Renal pelvis (tissue), 4 donors: ENCODE results near the gene HSPB7. TPM values are rescaled to one million over a fixed set of nuclear protein-coding genes. Genes with fewer than 3 reads are reported as not detected.
"Not testable (repeated sequence)": the region's sequence is repeated elsewhere in the genome, so short reads cannot be mapped to it uniquely, and the experiment has no call there.

Source experiments
- DNase-seq: peaks from one replicate; pipeline ENCODE4 v3.0.0-alpha.2; 2013
- polyA plus RNA-seq, 3 donors: library from polyadenylated mRNA; unstranded; fragments of 120-200 nt; gene quantifications; one replicate each; pipeline ENCODE4 v1.2.1, GENCODE V29; 2013; ENCODE audit not compliant: insufficient read length in 3 of 3

Gene HSPB7
- polyA plus RNA-seq, 3 donors, result 3.0 to 6.1 (median 4.9) TPM

GRCh38 chr1:16026723-16027484, 9.1 kb upstream of the HSPB7 start:
- peak; percentile 62 for DNase-seq

DNA sequence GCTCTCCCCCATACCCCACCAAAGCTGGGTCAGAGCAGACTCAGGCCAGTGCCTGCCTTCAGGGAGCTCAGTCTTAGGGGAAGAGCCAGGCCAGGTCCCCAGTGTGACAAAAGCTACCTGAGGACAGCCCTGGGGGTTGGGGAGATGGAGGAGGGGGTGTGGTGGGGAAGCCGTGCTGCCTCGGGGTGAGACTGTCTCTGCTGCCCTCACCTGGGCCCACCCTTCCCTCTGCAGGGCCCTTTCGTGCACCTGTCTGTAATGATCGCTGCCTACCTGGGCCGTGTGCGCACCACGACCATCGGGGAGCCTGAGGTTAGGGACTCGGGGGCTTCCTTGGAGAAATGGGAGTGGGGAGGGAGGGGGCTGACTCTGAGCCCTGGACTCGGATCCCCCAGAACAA, 8.5 kb upstream of the HSPB7 start:
- DNase-seq, result not testable (repeated sequence)

DNA sequence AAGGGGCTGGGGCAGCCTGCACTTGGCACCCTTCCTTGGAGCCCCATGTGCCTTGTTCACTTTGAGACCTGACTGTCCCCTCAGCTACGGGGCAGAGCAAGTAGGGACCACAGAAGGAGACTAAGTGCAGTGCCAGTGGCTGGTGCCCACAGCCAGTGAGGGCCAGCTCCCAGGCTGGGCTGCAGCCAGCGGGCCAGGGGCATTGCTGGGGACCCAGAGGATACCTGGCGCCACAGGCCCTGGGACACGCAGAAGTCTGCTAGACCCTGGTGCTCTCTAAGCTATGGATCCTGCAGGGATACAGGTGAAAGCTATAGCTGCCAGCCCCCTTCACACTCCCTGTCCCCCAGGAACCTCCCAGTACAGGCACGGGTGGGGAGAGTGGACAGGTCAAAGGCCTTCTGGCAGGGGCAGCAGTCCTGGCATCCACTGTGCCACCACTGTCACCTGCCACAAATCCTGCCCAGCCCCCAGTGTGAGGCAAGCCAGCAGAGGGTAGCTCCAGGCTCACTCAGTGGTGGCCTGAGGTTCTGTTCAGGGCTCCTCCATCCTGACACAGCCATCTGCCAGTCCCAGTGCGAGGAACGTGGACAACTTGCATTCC, 5.3 kb upstream of the HSPB7 start:
- no peak for DNase-seq

- no peak for DNase-seq
Measured at GRCh38 chr1:16022393-16022792, 4.5 kb upstream of the HSPB7 start.

DNA sequence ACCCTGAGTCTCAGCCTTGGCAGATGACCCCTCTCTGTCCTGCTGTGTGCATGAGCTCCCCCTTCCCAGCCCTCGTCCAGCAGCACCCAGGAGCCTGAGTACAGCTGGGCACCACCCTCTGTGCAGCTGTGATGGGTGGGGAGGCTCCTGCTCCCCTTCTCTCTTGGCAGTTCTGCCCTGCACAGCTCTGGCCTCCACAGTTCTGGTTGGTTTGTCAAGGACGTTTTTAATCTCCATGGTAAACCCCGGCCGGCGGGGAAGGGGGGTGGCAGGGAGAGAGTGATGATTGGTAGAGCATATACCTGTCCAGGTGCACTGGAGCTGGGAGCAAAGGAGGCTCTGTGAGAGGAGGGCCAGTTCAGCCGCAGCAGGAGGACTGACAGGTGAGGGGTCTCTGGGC, 3.8 kb upstream of the HSPB7 start, which contains the start of gene CLCNKA:
Gene CLCNKA (plus strand): TSS at position 356 of the 400 bp plus-strand sequence. CDS start 584 bp downstream, outside the sequence.
- DNase-seq, result no peak

DNA sequence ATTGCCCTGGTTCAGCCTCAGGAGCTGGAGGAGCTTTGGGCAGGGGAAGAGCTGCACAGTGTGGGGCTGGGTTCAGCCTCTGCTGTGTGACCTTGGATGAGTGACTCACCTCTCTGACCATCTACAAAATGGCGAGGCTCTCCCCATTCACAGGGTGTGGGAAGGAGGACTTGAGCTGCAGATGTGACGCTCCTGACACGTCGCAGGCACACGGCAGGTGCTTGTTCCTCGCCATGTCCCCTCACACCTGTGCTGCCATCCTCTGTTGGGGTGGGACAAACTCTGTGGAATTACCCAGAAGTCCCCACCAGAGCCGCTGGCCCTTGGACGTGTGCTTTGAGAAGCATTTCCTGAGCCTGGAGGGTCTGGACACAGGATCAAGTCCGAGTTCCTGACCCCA, 3.0 kb upstream of the HSPB7 start:
- not testable (repeated sequence) for DNase-seq

GRCh38 chr1:16020325-16020724, 2.5 kb upstream of the HSPB7 start:
- DNase-seq, result no peak

DNA sequence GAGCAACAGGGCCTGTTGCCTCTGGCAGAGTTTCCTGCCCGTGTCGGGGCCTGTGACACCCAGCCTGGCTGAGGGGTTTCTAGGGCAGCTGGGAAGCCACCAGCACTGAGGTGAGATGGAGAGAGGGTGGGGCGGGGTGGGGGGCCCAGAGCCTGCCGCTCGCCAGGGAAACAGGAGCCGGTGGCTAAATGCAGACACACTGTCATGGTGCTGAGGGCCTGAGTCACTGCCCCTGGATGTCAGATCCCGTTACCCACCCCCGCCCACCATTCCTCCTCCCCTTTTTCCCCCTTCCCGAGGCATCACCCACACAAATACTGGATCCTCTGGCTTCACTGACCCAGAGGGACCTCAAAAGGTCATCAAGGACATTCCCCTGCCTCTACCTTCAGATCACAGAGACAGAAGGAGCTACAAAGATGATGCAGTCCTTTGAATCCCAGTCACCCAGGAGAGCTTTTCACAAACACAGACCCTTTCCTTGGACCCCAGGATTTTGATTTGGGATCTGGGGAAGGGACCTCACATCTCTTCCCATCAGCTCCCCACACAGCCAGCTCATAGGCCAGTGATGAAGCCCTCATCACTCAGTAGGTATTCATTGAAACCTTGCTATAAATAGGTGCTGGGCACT, 1.9 kb upstream of the HSPB7 start:
- DNase-seq, result no peak

GRCh38 chr1:16018749-16019643, 1.2 kb upstream of the HSPB7 start:
- no peak for DNase-seq

DNA sequence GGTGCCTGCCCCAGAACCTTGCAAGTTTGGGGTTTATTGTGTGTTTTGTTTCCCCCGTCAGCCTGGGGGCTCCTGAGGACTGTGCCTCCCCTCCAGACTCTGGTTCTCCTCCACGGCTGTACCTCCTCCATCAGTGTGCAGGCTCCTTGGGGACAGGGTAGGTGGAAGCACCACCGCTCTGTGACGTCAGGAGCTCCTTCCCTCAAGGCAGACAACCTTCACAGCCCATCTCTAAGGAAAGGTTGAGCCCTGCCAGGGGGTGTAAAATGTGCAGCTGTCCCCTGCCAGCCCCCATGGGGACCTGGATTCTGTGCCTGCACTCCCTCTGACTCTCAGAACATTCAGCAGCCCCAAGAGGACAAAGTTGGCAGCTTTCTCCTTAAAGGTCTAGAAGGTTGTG, 465 bp upstream of the HSPB7 start:
- DNase-seq, result no peak

DNA sequence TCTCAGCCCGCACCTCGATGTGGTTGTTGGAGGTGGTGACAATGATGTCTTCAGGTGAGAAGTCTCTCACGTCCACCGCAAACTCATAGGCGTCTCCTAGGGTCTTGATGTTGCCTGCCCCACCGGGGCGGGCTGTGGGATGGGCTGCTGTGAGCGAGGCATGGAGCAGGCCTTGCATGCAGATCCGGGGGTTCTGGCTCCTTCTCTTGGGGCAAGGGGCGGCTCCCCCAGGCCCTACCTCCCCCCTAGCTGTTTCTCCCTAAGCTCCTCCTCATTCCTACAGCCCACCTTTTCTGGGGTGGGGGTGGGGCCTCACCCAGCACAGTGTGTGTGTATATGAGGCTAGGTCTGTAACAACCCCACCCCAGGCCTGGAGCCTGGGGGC, 775 bp downstream of the HSPB7 start:
- DNase-seq, result no peak

DNA sequence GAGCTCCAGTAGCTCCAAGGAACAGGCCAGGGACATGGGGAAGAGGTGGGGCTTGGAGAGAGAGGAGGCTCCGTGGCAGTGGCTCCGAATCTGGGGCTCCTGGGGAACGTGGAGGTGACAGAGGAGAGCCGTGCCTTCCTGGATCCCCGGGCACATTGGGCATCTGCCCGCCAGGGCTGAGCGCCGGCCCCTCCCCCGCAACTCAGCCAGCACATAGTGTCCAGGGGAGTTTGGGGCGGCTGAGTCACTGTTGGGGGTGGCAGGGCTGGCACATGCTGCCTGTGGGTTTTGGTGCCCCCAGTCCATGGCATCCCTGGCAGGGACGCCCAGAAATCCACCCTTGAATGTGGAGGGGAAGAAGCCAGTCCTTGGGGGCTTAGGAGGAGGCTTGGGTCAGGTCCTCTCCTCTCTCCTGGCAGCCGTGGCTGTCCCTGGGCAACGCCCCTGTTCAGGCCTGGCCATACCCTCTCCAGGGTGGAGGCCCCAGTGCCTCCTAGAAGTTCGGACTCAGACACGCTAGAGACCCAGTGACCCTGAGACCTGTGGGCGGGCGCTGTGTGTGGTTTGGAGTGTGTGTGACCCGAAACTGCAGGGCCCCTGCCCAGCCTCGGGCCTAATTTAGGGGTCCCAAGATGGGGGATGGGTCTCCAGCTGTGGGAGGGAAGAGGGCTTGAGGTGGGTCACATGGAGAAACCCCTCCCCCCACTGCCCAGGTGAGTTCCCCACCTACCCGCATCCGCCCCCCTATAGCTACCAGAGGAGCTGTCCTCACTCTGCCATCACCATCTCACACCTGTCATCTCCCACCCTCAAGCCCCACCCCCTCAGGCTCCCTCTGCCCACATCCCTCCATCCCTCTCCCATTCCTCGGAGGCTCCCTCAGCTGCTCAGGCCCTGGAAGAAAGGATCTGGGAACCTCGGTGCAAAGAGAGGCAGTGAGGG, 1.6 kb downstream of the HSPB7 start:
- DNase-seq, result no peak

GRCh38 chr1:16015491-16015890, 2.4 kb downstream of the HSPB7 start:
- DNase-seq, result no peak

DNA sequence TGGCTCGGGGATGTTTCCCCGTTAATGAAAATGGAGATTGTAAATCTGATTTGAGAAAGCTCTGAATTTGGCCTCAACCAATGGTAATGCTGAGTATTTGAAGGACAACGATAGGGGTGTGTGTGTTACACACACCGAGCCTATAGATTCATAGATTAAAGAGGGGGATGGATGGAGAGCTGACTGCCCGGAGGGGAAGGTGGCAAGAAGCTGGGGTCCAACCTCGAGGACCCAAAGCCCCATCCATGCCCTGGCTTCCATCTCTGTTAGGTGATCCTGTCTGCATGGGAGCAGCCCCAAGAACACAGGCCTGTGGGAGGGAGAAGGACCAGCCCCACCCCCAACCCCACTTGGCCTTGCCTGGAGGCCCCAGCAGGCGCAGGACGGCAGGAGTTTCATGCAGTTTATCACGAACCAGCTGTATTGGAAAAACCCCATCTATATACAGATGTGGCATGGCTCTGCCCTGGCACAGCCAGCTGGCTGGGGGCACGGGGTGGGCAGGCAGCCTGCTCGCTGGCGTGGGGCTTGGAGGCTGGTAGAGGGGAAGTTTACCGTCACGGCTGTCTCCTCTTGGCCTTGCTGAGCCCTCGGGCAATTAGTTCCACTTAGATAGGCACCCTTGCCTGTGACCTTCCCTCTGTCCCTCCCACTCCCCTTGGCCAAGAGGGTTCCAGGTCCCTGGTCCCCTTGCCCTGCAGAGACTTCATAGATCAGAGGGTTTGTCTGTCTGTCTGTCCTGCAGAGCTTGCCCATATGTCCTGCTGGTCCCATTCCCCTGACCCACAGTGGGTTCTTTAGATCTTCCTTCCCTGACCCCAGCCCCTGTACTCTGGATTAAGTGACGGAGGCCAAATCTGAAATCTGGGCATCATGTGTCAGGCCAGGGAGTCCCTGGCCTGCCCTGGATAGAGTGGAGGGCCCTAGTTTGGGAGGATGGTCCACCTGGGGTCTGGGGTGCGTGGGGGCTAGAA, 3.0 kb downstream of the HSPB7 start:
- peak; percentile 48 for DNase-seq

GRCh38 chr1:16013908-16014258, 4.0 kb downstream of the HSPB7 start:
- no peak for DNase-seq

DNA sequence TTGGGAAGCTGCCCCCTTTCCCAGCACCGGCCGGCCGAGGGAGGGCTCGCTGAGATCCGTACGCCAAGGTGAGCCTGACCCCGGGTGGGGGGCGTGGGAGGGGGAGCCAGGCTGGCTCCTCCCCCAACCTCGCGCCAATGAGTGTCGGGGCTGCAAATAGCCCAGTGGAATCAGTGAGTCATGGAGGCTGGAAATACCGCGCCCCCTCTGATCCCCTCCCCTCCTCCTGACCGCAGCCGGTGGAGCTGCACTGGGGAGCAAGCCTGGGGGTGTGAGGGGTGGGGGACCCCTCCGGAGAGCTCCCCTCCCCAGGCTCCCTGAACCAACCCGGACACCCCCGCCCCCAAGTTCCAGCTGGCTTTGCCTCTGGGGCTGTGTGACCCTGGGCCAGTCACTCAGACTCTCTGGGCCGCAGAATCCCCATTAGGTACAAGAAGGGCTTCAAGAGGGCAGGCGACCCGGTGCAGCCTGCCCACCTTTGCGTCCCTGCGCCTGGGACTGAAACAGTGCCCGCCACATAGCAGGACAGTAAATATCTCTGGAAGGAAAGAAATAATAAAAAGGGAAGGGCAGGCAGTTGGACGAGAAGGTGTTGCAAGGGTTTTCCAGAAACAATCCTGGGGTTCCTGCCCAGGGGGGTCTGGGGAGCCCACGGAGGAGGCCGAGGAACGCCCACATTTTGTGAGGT, 4.5 kb downstream of the HSPB7 start:
- peak; percentile 58 for DNase-seq

GRCh38 chr1:16012590-16013219, 5.1 kb downstream of the HSPB7 start:
- DNase-seq, result peak; percentile 52

GRCh38 chr1:16011936-16012589, 5.8 kb downstream of the HSPB7 start:
- no peak for DNase-seq
